Prostate gland (tissue), 2 donors: ENCODE measurements around the gene STXBP6.

Source experiments
- POLR2AphosphoS5 ChIP-seq: sonication (generic); formaldehyde crosslinking; IDR thresholded peaks from one replicate; pipeline ENCODE4 v1.6.1; 2017; ENCODE audit warnings: antibody characterized with exemption
- TF ChIP-seq, protein P1 (sequence below), 4 experiments: fragments of 200-600 bp in 2 of 4; fragments of 450-650 bp in 2 of 4; sonication (generic) in 2 of 4; IDR thresholded peaks; 1 replicate in 3 of 4; 2 replicates in 1 of 4; pipeline ENCODE4 v1.5.1; 2016 to 2019; ENCODE audit warnings: antibody characterized with exemption in 4 of 4, mild to moderate bottlenecking in 2 of 4, moderate library complexity in 2 of 4

- TF ChIP-seq, protein P1, sequence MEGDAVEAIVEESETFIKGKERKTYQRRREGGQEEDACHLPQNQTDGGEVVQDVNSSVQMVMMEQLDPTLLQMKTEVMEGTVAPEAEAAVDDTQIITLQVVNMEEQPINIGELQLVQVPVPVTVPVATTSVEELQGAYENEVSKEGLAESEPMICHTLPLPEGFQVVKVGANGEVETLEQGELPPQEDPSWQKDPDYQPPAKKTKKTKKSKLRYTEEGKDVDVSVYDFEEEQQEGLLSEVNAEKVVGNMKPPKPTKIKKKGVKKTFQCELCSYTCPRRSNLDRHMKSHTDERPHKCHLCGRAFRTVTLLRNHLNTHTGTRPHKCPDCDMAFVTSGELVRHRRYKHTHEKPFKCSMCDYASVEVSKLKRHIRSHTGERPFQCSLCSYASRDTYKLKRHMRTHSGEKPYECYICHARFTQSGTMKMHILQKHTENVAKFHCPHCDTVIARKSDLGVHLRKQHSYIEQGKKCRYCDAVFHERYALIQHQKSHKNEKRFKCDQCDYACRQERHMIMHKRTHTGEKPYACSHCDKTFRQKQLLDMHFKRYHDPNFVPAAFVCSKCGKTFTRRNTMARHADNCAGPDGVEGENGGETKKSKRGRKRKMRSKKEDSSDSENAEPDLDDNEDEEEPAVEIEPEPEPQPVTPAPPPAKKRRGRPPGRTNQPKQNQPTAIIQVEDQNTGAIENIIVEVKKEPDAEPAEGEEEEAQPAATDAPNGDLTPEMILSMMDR (IDR thresholded peaks at IDR 0.05) = no peak
- TF ChIP-seq POLR2AphosphoS5 = no peak
These were observed 138.4 kb downstream of the STXBP6 start for GRCh38 chr14:24911324-24912109.
